Measurements from ENCODE around the gene OSBPL10.
"Not testable (repeated sequence)": the region's sequence is repeated elsewhere in the genome, so short reads cannot be mapped to it uniquely, and the experiment has no call there.

OSBPL10 gene

GRCh38 chr3:31890007-31890406 is 91.1 kb downstream of the OSBPL10 start:
- no peak for DNase-seq (ENCODE audit: low read depth)

- no peak for DNase-seq (ENCODE audit: low read depth)
Measured at GRCh38 chr3:31885235-31885634, 95.8 kb downstream of the OSBPL10 start.

GRCh38 chr3:31884251-31884650 is 96.8 kb downstream of the OSBPL10 start:
- DNase-seq (ENCODE audit: low read depth): no peak

GRCh38 chr3:31882895-31883294 is 98.2 kb downstream of the OSBPL10 start:
- no peak for DNase-seq (ENCODE audit: low read depth)

GRCh38 chr3:31882431-31882830 is 98.6 kb downstream of the OSBPL10 start:
- no peak for DNase-seq (ENCODE audit: low read depth)

GRCh38 chr3:31880482-31881078 is 100.5 kb downstream of the OSBPL10 start:
- no peak for DNase-seq (ENCODE audit: low read depth)

GRCh38 chr3:31880020-31880419 is 101.0 kb downstream of the OSBPL10 start:
- no peak for DNase-seq (ENCODE audit: low read depth)

- no peak for DNase-seq (ENCODE audit: low read depth)
Measured at GRCh38 chr3:31879365-31879764, 101.7 kb downstream of the OSBPL10 start.

GRCh38 chr3:31878231-31878838 is 102.7 kb downstream of the OSBPL10 start:
- no peak for DNase-seq (ENCODE audit: low read depth)

GRCh38 chr3:31876331-31876730 is 104.7 kb downstream of the OSBPL10 start:
- DNase-seq (ENCODE audit: low read depth): no peak

GRCh38 chr3:31875437-31875836 is 105.6 kb downstream of the OSBPL10 start:
- no peak for DNase-seq (ENCODE audit: low read depth)

GRCh38 chr3:31873254-31873820 is 107.7 kb downstream of the OSBPL10 start:
- DNase-seq (ENCODE audit: low read depth): no peak

GRCh38 chr3:31871939-31872507 is 109.0 kb downstream of the OSBPL10 start:
- DNase-seq (ENCODE audit: low read depth): no peak

GRCh38 chr3:31870111-31870510 is 111.0 kb downstream of the OSBPL10 start:
- not testable (repeated sequence) for DNase-seq (ENCODE audit: low read depth)

- no peak for DNase-seq (ENCODE audit: low read depth)
Measured at GRCh38 chr3:31868236-31868635, 112.8 kb downstream of the OSBPL10 start.

GRCh38 chr3:31862666-31863279 is 118.3 kb downstream of the OSBPL10 start:
- DNase-seq (ENCODE audit: low read depth): no peak

- no peak for DNase-seq (ENCODE audit: low read depth)
Measured at GRCh38 chr3:31861826-31862225, 119.2 kb downstream of the OSBPL10 start.

- DNase-seq (ENCODE audit: low read depth): not testable (repeated sequence)
Measured at GRCh38 chr3:31860642-31861041, 120.4 kb downstream of the OSBPL10 start.

GRCh38 chr3:31859245-31859644 is 121.8 kb downstream of the OSBPL10 start:
- DNase-seq (ENCODE audit: low read depth): no peak

GRCh38 chr3:31858439-31858838 is 122.6 kb downstream of the OSBPL10 start:
- DNase-seq (ENCODE audit: low read depth): no peak

- no peak for DNase-seq (ENCODE audit: low read depth)
Measured at GRCh38 chr3:31853580-31853979, 127.5 kb downstream of the OSBPL10 start.

- no peak for DNase-seq (ENCODE audit: low read depth)
Measured at GRCh38 chr3:31851278-31851677, 129.8 kb downstream of the OSBPL10 start.

GRCh38 chr3:31848911-31849310 is 132.2 kb downstream of the OSBPL10 start:
- no peak for DNase-seq (ENCODE audit: low read depth)
